SK-N-DZ (cell line): Measurements from ENCODE around the gene NSMF.
"Not testable (repeated sequence)": the region's sequence is repeated elsewhere in the genome, so short reads cannot be mapped to it uniquely, and the experiment has no call there.

ENCODE experiments used
- DNase-seq: peaks from one replicate; pipeline ENCODE4 v3.0.0-alpha.2; 2015; ENCODE audit warnings: low spot score

NSMF gene

GRCh38 chr9:137415451-137415850 is 43.7 kb downstream of the NSMF start:
- DNase-seq: no peak

GRCh38 chr9:137412431-137412830 is 46.7 kb downstream of the NSMF start:
- no peak for DNase-seq

- DNase-seq: no peak
Measured at GRCh38 chr9:137411645-137412380, 47.3 kb downstream of the NSMF start.

- no peak for DNase-seq
Measured at GRCh38 chr9:137411260-137411644, 47.9 kb downstream of the NSMF start.

GRCh38 chr9:137410891-137411249 is 48.3 kb downstream of the NSMF start:
- no peak for DNase-seq

GRCh38 chr9:137410236-137410890 is 48.8 kb downstream of the NSMF start:
- DNase-seq: not testable (repeated sequence)

- no peak for DNase-seq
Measured at GRCh38 chr9:137409515-137409914, 49.6 kb downstream of the NSMF start.

GRCh38 chr9:137408651-137409405 is 50.3 kb downstream of the NSMF start:
- DNase-seq: no peak

GRCh38 chr9:137407590-137408300 is 51.4 kb downstream of the NSMF start:
- no peak for DNase-seq

GRCh38 chr9:137406876-137407589 is 52.1 kb downstream of the NSMF start:
- peak; percentile 76 for DNase-seq

- DNase-seq: no peak
Measured at GRCh38 chr9:137406085-137406760, 52.9 kb downstream of the NSMF start.

- DNase-seq: no peak
Measured at GRCh38 chr9:137405677-137406081, 53.5 kb downstream of the NSMF start.

GRCh38 chr9:137404961-137405567 is 54.1 kb downstream of the NSMF start:
- no peak for DNase-seq

GRCh38 chr9:137403269-137403668 is 55.9 kb downstream of the NSMF start:
- no peak for DNase-seq

GRCh38 chr9:137402746-137403145 is 56.4 kb downstream of the NSMF start:
- no peak for DNase-seq

- DNase-seq: no peak
Measured at GRCh38 chr9:137398561-137399468, 60.3 kb downstream of the NSMF start.

GRCh38 chr9:137397675-137398423 is 61.3 kb downstream of the NSMF start:
- no peak for DNase-seq
